CD14-positive monocyte (primary cell): ENCODE data around the gene PSMB7. TPM values are rescaled to one million over a fixed set of nuclear protein-coding genes. Genes with fewer than 3 reads are reported as not detected.

Source experiments
- DNase-seq, 3 donors: peaks; one replicate each; pipeline ENCODE4 v3.0.0-alpha.2; 2011 to 2022
- H2AFZ ChIP-seq: 2 replicates; pipeline ENCODE4 v1.6.0; 2012; ENCODE audit warnings: mild to moderate bottlenecking, low read depth, low read length, inconsistent platforms; ENCODE audit not compliant: insufficient read depth, poor library complexity, severe bottlenecking
- H3K27ac ChIP-seq, 2 donors: 1 replicate in 1 of 2; 2 replicates in 1 of 2; pipeline ENCODE4 v1.5.1; 2012 to 2013; ENCODE audit warnings: low read length in 2 of 2, control low read depth in 1 of 2, inconsistent platforms in 1 of 2, low read depth in 1 of 2, mild to moderate bottlenecking in 1 of 2
- H3K27me3 ChIP-seq, 2 donors: one replicate each; pipeline versions ENCODE4 v1.6.0 to v1.6.1; 2011 to 2013; ENCODE audit warnings: low read length in 2 of 2; ENCODE audit not compliant: control insufficient read depth in 2 of 2, insufficient read depth in 2 of 2
- H3K36me3 ChIP-seq, 2 donors: replicated peaks in 1 of 2; 1 replicate in 1 of 2; 2 replicates in 1 of 2; pipeline versions ENCODE4 v1.5.1 to v1.6.1; 2012 to 2013; ENCODE audit warnings: low read length in 2 of 2, control low read depth in 1 of 2, inconsistent platforms in 1 of 2, mild to moderate bottlenecking in 1 of 2; ENCODE audit not compliant: insufficient read depth in 2 of 2, control insufficient read depth in 1 of 2
- H3K4me1 ChIP-seq, 2 donors: 1 replicate in 1 of 2; 2 replicates in 1 of 2; pipeline versions ENCODE4 v1.5.1 to v1.6.1; 2012 to 2013; ENCODE audit warnings: low read length in 2 of 2, control low read depth in 1 of 2, inconsistent platforms in 1 of 2, mild to moderate bottlenecking in 1 of 2, moderate library complexity in 1 of 2; ENCODE audit not compliant: insufficient read depth in 2 of 2, control insufficient read depth in 1 of 2
- H3K4me2 ChIP-seq: replicated peaks from 2 replicates; pipeline ENCODE3; 2012; ENCODE audit warnings: low read length, moderate library complexity, mild to moderate bottlenecking; ENCODE audit not compliant: poor library complexity, severe bottlenecking; ENCODE audit errors: extremely low read depth
- H3K4me3 ChIP-seq, 3 experiments: fragments of 200-600 bp in 1 of 3; sonication (generic) in 1 of 3; replicated peaks in 1 of 3; 1 replicate in 2 of 3; 2 replicates in 1 of 3; pipeline ENCODE4 v1.5.1; 2011 to 2013; ENCODE audit warnings: low read length in 3 of 3, mild to moderate bottlenecking in 3 of 3, control low read depth in 2 of 3, low read depth in 2 of 3, inconsistent platforms in 1 of 3, moderate library complexity in 1 of 3
- H3K79me2 ChIP-seq: 2 replicates; pipeline ENCODE4 v1.6.0; 2012; ENCODE audit warnings: mild to moderate bottlenecking, control low read depth, inconsistent platforms, low read length, moderate library complexity; ENCODE audit not compliant: insufficient read depth
- H3K9ac ChIP-seq: 2 replicates; pipeline ENCODE4 v1.6.0; 2017; ENCODE audit warnings: low read length, mild to moderate bottlenecking; ENCODE audit not compliant: insufficient read depth, poor library complexity, severe bottlenecking
- H3K9me3 ChIP-seq, 2 donors: replicated peaks in 1 of 2; 1 replicate in 1 of 2; 2 replicates in 1 of 2; pipeline versions ENCODE4 v1.5.1 to v1.6.1; 2012 to 2013; ENCODE audit warnings: low read length in 2 of 2, control low read depth in 1 of 2; ENCODE audit not compliant: control insufficient read depth in 1 of 2, insufficient read depth in 1 of 2
- H4K20me1 ChIP-seq: 2 replicates; pipeline ENCODE4 v1.6.0; 2012; ENCODE audit warnings: mild to moderate bottlenecking, low read length, control low read depth, moderate library complexity; ENCODE audit not compliant: insufficient read depth
- H3K27ac Mint-ChIP-seq, 7 donors: one replicate each; pipeline ENCODE4 v1.8.0; 2020; ENCODE audit warnings: mild to moderate bottlenecking in 7 of 7, mixed read lengths in 7 of 7, moderate library complexity in 6 of 7, inconsistent platforms in 2 of 7
- H3K27me3 Mint-ChIP-seq, 3 donors: one replicate each; pipeline ENCODE4 v1.8.0; 2021 to 2022; ENCODE audit warnings: low read depth in 3 of 3, mild to moderate bottlenecking in 3 of 3, mixed read lengths in 3 of 3, moderate library complexity in 3 of 3, inconsistent platforms in 1 of 3
- H3K36me3 Mint-ChIP-seq, 2 donors: one replicate each; pipeline ENCODE4 v1.8.0; 2020; ENCODE audit warnings: mixed read lengths in 2 of 2, inconsistent platforms in 1 of 2, mild to moderate bottlenecking in 1 of 2
- H3K4me1 Mint-ChIP-seq: one replicate; pipeline ENCODE4 v1.8.0; 2020; ENCODE audit warnings: mild to moderate bottlenecking, mixed read lengths
- H3K4me3 Mint-ChIP-seq, 2 donors: one replicate each; pipeline ENCODE4 v1.8.0; 2020; ENCODE audit warnings: mild to moderate bottlenecking in 2 of 2, mixed read lengths in 2 of 2, moderate library complexity in 1 of 2
- H3K9me3 Mint-ChIP-seq, 7 donors: one replicate each; pipeline ENCODE4 v1.8.0; 2020 to 2022; ENCODE audit warnings: mixed read lengths in 7 of 7, mild to moderate bottlenecking in 6 of 7, moderate library complexity in 6 of 7, inconsistent platforms in 2 of 7
- CTCF ChIP-seq: fragments of 200-600 bp; IDR thresholded peaks from one replicate; pipeline ENCODE4 v1.8.0; 2022; ENCODE audit warnings: antibody characterized with exemption, mild to moderate bottlenecking
- WGBS: methylation state at CpG from one replicate; pipeline ENCODE4 v1.1.5; 2013; ENCODE audit warnings: missing lambda C conversion rate; ENCODE audit not compliant: insufficient coverage; 5-methylcytosine and 5-hydroxymethylcytosine counted together
- intact Hi-C, 2 donors: fragments of 100-400 bp; cut with micrococcal nuclease; formaldehyde crosslinking; loops; one replicate each; pipeline versions ENCODE4 v1.15.0 to v1.15.1; 2023
- polyA plus RNA-seq, 3 donors: library from polyadenylated mRNA; depleted of rRNA in 1 of 3; unstranded in 2 of 3; stranded (reverse) in 1 of 3; fragments of 300-500 nt in 2 of 3; fragments of >200 nt in 1 of 3; fragmentation: Illumina TruSeq in 2 of 3; gene quantifications; 1 replicate in 2 of 3; 2 replicates in 1 of 3; pipeline ENCODE4 v1.2.3, GENCODE V29; 2012 to 2021

The PSMB7 gene
- polyA plus RNA-seq, 3 donors, result 129 to 194 (median 191) TPM

DNA sequence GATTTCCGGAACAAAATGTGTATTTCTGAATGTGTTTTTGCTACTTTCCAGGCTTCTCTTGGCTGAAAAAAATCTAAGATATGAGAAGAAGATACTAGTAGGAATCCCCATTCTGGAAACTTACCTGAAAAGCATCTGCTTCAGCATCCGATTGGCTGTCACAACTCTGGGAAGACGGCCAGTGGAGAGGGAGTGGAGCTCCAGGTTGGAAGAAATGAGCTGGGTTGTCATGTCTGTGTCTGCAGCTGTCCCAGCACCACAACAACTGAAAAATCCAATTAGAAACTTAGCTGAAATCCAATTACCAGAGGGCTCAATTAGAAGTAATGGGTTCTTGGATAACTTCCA lies 3.0 kb downstream of the PSMB7 start:
- Histone ChIP-seq H3K27ac (peak overlapping the region in 1 of 2 donors; percentile 63), H3K27me3 (no peaks in the 10 kb centered on the region), H3K4me3 (no peak overlapping the region), H3K79me2 (peaks cover 66% of the 10 kb centered on the region), H4K20me1 (peaks cover 12% of the 10 kb centered on the region), H3K9me3 (peaks cover 0 to 7% of the 10 kb centered on the region in 2 donors), H3K4me1 (peaks cover 19 to 26% of the 10 kb centered on the region in 2 donors), H2AFZ (no peak overlapping the region), H3K9ac (no peak overlapping the region), H3K36me3 (peaks cover 60 to 70% of the 10 kb centered on the region in 2 donors), H3K4me2 (no peak overlapping the region)
- peaks cover 0 to 6% (median 4%) of the 10 kb centered on the region in 7 donors for H3K9me3 Mint-ChIP-seq
- H3K4me3 Mint-ChIP-seq, result no peak overlapping the region
- DNase-seq, result no peak
- H3K4me1 Mint-ChIP-seq, result peaks cover 24% of the 10 kb centered on the region
- peaks cover 0 to 2% (median 0%) of the 10 kb centered on the region in 3 donors for H3K27me3 Mint-ChIP-seq
- peaks cover 53 to 61% of the 10 kb centered on the region in 2 donors for H3K36me3 Mint-ChIP-seq
- peak overlapping the region in 4 of 7 donors; percentile 35 to 80 (median 54) for H3K27ac Mint-ChIP-seq
- TF ChIP-seq CTCF, result no peak
- no CpG with 5 or more reads among the region's 3 CpGs for WGBS
- intact Hi-C loops, result no loop called here

GRCh38 chr9:124411514-124412227 lies 3.6 kb downstream of the PSMB7 start:
- H3K4me3 ChIP-seq, result no peak overlapping the region
- intact Hi-C loops, result no loop called here
- no peaks in the 10 kb centered on the region for H3K27me3 ChIP-seq
- peaks cover 71% of the 10 kb centered on the region for H3K79me2 ChIP-seq
- H2AFZ ChIP-seq, result no peak overlapping the region
- peak overlapping the region in 1 of 2 donors; percentile 63 for H3K27ac ChIP-seq
- peak in 2 of 3 donors; percentile 25 to 57 for DNase-seq
- Mint-ChIP-seq H3K9me3 (peaks cover 0 to 6% (median 4%) of the 10 kb centered on the region in 7 donors), H3K27ac (peak overlapping the region; percentile 47 to 84 (median 75)), H3K4me1 (peaks cover 24% of the 10 kb centered on the region), H3K4me3 (no peak overlapping the region), H3K36me3 (peaks cover 58 to 66% of the 10 kb centered on the region in 2 donors), H3K27me3 (peaks cover 0 to 2% (median 0%) of the 10 kb centered on the region in 3 donors)
- peaks cover 17% of the 10 kb centered on the region for H4K20me1 ChIP-seq
- H3K36me3 ChIP-seq, result peaks cover 65 to 76% of the 10 kb centered on the region in 2 donors
- H3K4me2 ChIP-seq, result no peak overlapping the region
- peaks cover 0 to 7% of the 10 kb centered on the region in 2 donors for H3K9me3 ChIP-seq
- WGBS, result no CpG with 5 or more reads among the region's 5 CpGs
- peaks cover 19 to 26% of the 10 kb centered on the region in 2 donors for H3K4me1 ChIP-seq
- H3K9ac ChIP-seq, result no peak overlapping the region
- no peak for TF ChIP-seq CTCF
